GM13976 (cell line): ENCODE results near the gene TIMM22.
"Not testable (repeated sequence)": the region's sequence is repeated elsewhere in the genome, so short reads cannot be mapped to it uniquely, and the experiment has no call there.

Source experiments
- DNase-seq: peaks from one replicate; pipeline ENCODE4 v3.0.0; 2012; ENCODE audit warnings: low spot score
- in situ Hi-C: fragments of 300-500 bp; cut with MboI; formaldehyde crosslinking; loops from one replicate; pipeline ENCODE4 v1.12.0; 2022; ENCODE audit warnings: low sequenced_read_pairs, mixed read lengths, inconsistent platforms; ENCODE audit not compliant: unreplicated experiment
- TF ChIP-seq, protein P1 (sequence below): IDR thresholded peaks from 2 replicates; pipeline ENCODE4 v1.5.1; 2012; ENCODE audit warnings: borderline replicate concordance, mild to moderate bottlenecking; ENCODE audit not compliant: insufficient read depth; ENCODE audit errors: extremely low read depth, missing control alignments, control extremely low read depth

The TIMM22 gene

DNA sequence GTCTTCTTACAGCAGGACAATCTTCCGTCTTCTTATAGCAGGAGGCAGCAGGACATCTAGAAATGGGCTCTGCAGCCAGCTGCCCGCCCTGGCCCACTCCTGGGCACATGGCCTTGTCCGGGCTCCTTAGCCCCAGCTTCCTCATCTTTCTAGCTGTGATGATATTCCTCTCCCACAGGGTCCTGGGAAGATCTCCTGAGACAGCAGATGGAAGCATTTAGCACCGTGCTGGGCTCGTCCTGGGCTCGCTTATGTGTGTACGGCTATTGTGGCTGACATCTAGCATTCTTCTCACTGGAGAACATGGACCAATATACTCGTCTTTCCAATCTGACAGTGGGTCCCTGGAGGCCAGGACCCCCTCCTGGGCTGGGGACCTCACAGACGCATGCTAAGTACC is 48.5 kb downstream of the TIMM22 start:
- in situ Hi-C loops: no loop called here
- DNase-seq: no peak
- TF ChIP-seq, protein P1, sequence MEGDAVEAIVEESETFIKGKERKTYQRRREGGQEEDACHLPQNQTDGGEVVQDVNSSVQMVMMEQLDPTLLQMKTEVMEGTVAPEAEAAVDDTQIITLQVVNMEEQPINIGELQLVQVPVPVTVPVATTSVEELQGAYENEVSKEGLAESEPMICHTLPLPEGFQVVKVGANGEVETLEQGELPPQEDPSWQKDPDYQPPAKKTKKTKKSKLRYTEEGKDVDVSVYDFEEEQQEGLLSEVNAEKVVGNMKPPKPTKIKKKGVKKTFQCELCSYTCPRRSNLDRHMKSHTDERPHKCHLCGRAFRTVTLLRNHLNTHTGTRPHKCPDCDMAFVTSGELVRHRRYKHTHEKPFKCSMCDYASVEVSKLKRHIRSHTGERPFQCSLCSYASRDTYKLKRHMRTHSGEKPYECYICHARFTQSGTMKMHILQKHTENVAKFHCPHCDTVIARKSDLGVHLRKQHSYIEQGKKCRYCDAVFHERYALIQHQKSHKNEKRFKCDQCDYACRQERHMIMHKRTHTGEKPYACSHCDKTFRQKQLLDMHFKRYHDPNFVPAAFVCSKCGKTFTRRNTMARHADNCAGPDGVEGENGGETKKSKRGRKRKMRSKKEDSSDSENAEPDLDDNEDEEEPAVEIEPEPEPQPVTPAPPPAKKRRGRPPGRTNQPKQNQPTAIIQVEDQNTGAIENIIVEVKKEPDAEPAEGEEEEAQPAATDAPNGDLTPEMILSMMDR: no peak

DNA sequence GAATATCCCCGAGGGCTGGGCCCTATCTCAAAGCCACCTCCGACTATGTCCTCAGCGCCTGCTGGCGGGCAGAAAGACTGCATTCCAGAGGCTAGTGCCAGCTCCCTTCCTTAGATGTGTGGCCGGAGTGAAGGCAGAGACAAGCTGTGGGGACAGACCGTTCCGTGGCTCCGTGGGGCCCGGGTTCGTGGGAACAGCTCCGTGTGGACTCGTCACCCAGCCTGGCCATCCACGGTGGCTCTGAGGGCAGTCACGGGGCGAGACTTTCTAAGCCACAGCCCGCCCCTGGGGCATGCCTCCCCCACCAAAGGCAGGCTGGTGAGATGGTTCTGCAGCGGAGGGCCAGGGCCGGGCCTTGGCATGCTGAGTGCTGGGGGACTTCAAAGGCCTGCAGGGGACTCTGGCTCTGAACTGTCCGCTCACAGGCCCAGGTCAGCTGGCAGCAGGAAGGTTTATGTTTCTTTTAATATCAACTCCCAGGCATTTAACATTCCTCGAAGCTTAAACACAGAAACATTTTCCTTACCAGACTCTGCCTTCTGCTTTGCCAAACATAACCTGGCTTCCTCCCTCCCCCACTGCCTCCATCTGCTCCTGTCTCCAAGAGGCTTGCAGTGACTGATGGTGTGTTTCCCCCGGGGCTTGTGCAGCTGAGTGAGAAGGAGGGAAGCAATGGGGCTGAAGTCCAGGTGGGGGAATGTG is 50.4 kb downstream of the TIMM22 start:
- no peak for DNase-seq
- TF ChIP-seq, protein P1: no peak
- in situ Hi-C loops: no loop called here

DNA sequence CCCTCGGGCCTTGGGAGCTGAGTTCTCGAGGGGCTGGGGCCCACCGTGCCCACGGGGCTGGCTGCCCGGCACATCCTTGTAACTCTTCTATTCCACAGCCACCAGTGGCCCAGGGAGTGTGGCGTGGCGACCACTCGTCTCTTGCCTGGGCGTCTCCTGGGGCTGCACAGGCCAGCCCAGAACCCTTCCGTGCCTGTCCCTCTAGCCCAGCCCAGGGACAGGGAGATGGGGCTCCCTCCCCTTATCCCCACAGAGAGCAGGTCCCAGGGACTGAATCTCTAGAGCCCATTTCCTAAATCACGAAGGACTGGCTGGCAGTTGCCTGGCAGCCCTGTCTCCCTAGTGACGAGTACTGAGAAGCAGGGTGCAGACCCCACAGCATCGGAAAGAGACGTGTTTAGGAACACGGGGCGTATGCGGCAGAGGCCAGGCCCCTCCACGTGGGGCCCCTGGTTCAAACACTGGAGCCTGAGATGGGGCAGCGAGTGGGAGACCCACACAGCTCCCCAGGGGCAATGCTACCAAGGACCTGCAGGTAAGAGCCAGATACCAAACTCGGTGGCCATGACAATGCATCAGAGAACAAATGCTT is 51.0 kb downstream of the TIMM22 start:
- in situ Hi-C loops: no loop called here
- DNase-seq: no peak
- TF ChIP-seq, protein P1: no peak

DNA sequence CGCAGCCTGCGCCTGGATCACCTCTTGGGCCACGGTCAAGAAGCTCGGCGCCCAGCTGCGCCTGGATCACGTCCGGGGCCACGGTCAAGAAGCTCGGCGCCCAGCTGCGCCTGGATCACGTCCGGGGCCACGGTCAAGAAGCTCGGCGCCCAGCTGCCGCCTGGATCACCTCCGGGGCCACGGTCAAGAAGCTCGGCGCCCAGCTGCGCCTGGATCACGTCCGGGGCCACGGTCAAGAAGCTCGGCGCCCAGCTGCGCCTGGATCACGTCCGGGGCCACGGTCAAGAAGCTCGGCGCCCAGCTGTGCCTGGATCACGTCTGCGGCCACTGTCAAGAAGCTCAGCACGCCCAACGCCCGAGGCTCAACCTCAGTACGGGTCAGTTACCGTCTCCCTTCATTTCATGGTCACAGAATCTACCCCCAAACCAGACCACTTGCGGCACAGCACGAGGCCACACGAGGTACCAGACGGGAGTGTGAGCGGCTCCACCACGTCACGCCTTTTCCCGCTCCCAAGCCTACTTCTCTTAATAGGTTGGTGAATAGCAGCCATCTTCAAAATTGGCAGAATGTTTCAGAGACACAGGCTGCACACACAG is 51.7 kb downstream of the TIMM22 start:
- DNase-seq, in situ Hi-C loops: not testable (repeated sequence)

DNA sequence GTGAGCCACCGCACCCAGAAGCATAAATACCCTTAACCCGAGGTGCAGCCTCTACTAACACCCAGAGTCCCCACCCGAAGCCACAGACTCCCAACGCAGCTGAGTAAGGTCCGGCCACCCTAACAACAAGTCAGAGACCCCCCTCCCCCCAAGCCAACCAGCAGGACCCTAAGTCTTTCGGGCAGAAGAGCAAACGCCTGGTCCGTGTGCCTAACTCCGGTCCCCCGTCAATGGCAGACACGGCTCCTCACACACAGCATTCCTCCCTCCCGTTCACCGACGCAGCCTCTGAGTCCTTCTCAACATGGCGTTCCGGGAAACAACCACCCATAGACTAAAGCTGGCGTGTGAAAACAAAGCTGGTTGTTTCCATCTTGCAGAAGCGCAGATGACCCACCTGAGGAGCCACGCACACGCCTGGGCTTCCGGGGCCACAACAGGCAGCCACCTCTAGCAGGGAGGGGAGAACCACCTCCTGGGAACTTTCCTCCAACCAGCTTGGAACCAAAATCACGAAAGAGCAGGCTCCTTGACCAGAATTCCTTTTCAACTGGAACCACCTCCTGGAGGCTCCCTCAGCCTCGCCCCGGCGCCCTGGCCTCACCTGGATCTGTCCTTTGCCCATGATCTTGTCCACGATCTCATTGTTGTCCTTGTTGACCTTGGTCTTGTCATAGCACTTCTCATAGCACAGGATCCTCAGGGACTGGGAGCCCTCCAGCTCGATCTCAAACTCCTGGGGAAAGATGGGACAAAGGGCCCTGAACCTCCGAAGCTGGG is 52.7 kb downstream of the TIMM22 start:
- DNase-seq: no peak
- in situ Hi-C loops: no loop called here
- TF ChIP-seq, protein P1: no peak

DNA sequence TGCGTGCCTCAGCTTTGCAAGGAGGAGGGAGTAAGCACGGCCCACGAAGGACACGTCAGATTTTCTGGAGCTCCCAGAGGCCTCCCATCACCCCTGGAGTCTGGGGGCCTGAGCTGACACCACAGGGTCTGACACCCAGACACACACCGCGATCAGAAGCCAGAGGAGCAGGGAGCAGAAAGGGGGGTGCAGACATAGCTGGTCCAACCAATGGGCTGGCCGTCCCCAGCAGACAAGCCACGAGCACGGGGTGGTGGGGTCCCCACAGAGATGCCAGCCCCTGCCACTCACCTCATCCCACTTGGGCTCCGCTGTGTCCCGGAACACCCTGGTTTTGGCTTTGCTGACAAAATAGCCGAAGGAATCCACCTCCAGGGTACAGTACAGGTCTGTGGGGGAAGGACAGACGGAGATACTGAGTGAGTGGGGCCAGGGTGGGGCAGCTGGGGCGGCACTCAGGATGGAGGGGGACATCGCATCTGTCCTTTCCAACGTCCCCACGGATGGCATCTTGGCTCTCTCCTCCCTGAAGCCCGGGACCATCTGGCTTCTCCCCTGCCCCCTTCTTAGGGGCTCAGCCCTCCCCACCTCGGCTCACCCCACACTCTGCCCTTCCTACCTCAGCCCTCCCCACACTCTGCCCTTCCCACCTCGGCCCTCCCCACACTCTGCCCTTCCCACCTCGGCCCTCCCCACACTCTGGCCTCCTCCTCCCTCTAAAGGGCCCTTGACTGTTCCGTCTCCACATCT is 53.5 kb downstream of the TIMM22 start:
- in situ Hi-C loops: no loop called here
- no peak for DNase-seq
- TF ChIP-seq, protein P1: no peak
